ENCODE measurements around the gene ZNF800.
"Not testable (repeated sequence)": the region's sequence is repeated elsewhere in the genome, so short reads cannot be mapped to it uniquely, and the experiment has no call there.

- not testable (repeated sequence) for TF ChIP-seq CTCF (conservative IDR thresholded peaks at IDR 0.05); ZFX (IDR thresholded peaks at IDR 0.05)
Observed at GRCh38 chr7:127395104-127395503, 2.6 kb upstream of the ZNF800 start.

All from C4-2B (cell line).